Sigmoid colon (tissue), 4 donors: ENCODE data around the gene PIK3C2G.

Source experiments
- POLR2A ChIP-seq, 2 donors: fragments of 450-650 bp; IDR thresholded peaks; one replicate each; pipeline ENCODE4 v1.6.1; 2016; ENCODE audit warnings: antibody characterized with exemption in 2 of 2, mild to moderate bottlenecking in 2 of 2, moderate library complexity in 2 of 2
- POLR2AphosphoS5 ChIP-seq, 4 donors: sonication (generic); formaldehyde crosslinking; IDR thresholded peaks; one replicate each; pipeline ENCODE4 v1.6.1; 2017; ENCODE audit warnings: antibody characterized with exemption in 4 of 4
- TF ChIP-seq, protein P1 (sequence below), 4 experiments: fragments of 450-650 bp in 3 of 4; fragments of 200-600 bp in 1 of 4; IDR thresholded peaks; one replicate each; pipeline ENCODE4 v1.5.1; 2016 to 2019; ENCODE audit warnings: antibody characterized with exemption in 4 of 4, mild to moderate bottlenecking in 3 of 4, moderate library complexity in 2 of 4

DNA sequence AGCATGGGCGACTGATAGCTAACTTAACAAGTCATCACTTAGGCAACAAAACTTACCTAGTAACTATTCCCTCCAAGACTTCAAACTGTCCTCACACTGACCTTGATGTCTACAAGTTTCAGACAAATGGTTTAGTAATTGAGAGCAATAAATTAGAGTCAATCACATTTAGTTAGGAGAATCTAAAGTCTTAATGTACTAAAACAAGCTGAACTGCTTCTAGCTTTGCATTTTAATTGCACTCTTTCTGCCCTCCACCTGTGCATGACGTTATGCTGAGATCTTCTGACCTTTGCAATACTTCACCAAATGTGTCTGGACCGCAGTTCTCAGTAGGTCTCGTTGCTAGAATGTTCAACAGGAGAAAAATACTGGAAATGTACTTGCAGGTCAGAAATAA is 158.0 kb downstream of the PIK3C2G start:
- TF ChIP-seq, protein P1, sequence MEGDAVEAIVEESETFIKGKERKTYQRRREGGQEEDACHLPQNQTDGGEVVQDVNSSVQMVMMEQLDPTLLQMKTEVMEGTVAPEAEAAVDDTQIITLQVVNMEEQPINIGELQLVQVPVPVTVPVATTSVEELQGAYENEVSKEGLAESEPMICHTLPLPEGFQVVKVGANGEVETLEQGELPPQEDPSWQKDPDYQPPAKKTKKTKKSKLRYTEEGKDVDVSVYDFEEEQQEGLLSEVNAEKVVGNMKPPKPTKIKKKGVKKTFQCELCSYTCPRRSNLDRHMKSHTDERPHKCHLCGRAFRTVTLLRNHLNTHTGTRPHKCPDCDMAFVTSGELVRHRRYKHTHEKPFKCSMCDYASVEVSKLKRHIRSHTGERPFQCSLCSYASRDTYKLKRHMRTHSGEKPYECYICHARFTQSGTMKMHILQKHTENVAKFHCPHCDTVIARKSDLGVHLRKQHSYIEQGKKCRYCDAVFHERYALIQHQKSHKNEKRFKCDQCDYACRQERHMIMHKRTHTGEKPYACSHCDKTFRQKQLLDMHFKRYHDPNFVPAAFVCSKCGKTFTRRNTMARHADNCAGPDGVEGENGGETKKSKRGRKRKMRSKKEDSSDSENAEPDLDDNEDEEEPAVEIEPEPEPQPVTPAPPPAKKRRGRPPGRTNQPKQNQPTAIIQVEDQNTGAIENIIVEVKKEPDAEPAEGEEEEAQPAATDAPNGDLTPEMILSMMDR (IDR thresholded peaks at IDR 0.05) = no peak
- TF ChIP-seq POLR2A (IDR thresholded peaks at IDR 0.05) (no peak), POLR2AphosphoS5 (IDR thresholded peaks at IDR 0.05) (no peak)
